Activated CD8-positive, alpha-beta memory T cell treated with anti-CD3 and anti-CD28 coated beads for 36 hours (primary cell): ENCODE measurements around the gene COX7C. TPM values are rescaled to one million over a fixed set of nuclear protein-coding genes. Genes with fewer than 3 reads are reported as not detected.
"Not testable (repeated sequence)": the region's sequence is repeated elsewhere in the genome, so short reads cannot be mapped to it uniquely, and the experiment has no call there.

ENCODE experiments used
- CTCF ChIA-PET: fragments of 350-600 bp; sonication (Branson Sonifier 250); formaldehyde crosslinking; loops from one replicate; lab custom pipeline; 2021; ENCODE audit warnings: antibody characterized with exemption; lab: Charles Lee
- POLR2A ChIA-PET: fragments of 350-600 bp; sonication (Branson Sonifier 250); formaldehyde crosslinking; loops from one replicate; lab custom pipeline; 2021; ENCODE audit warnings: antibody characterized with exemption; lab: Charles Lee
- total RNA-seq, 2 experiments: library from RNA; stranded (reverse); gene quantifications; one replicate each; pipeline ENCODE4 v1.2.3, GENCODE V29; 2021

Gene COX7C
- total RNA-seq, 2 experiments from 2014 or later: 617 to 643 TPM

GRCh38 chr5:86649832-86650505, 32.2 kb downstream of the COX7C start:
- ChIA-PET POLR2A (no interaction called here), CTCF (interaction anchor here (0.9 kb wide), 1 partner anchor 82 kb away, joined by 3 read pairs; no protein-coding TSS in a partner anchor)

- POLR2A ChIA-PET, CTCF ChIA-PET: not testable (repeated sequence)
Observed at GRCh38 chr5:86660771-86661170, 43.0 kb downstream of the COX7C start.

- CTCF ChIA-PET: no interaction called here
- POLR2A ChIA-PET: no interaction called here
Observed at GRCh38 chr5:86664173-86664572, 46.4 kb downstream of the COX7C start.

GRCh38 chr5:86665984-86666760, 48.4 kb downstream of the COX7C start:
- ChIA-PET CTCF (no interaction called here), POLR2A (no interaction called here)

GRCh38 chr5:86666981-86667380, 49.2 kb downstream of the COX7C start:
- ChIA-PET CTCF (no interaction called here), POLR2A (no interaction called here)
